GM12891 (cell line): ENCODE data around the gene CBLC.

Experiments
- POLR2A ChIP-seq: IDR thresholded peaks from 2 replicates; pipeline ENCODE4 v1.6.1; 2011; ENCODE audit warnings: low read depth, low read length, control low read depth
- POLR2AphosphoS5 ChIP-seq: IDR thresholded peaks from 2 replicates; pipeline ENCODE4 v1.6.1; 2011; ENCODE audit warnings: low read depth, low read length, control low read depth
- TAF1 ChIP-seq: IDR thresholded peaks from 2 replicates; pipeline ENCODE4 v1.6.1; 2011; ENCODE audit warnings: low read depth, low read length, control low read depth

GRCh38 chr19:44728178-44728577, 49.5 kb upstream of the CBLC start:
- no peak for TF ChIP-seq POLR2AphosphoS5
- TF ChIP-seq POLR2A = no peak
- no peak for TF ChIP-seq TAF1
